T-helper 1 cell (primary cell): Measurements from ENCODE around the gene MT2A.

Experiments used
- DNase-seq, 5 donors: peaks; one replicate each; pipeline ENCODE4 v3.0.0-alpha.2; 2012 to 2020

Gene MT2A

DNA sequence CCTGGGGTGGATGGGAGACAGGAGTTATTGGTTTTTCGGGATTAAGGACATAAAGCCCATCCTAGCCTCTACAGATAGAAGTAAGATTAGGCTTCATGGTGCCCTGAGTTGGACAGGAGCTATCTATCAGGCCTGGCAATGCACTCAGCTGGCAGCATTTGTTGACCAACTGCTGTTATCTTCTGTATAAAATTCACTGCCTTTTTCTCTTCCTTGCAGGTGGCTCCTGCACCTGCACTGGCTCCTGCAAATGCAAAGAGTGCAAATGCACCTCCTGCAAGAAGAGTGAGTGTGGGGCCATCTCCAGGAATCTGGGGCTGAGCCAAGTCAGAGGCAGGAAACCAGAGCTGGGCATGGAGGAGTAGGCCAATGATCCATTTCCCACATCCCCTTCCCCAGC lies 30.7 kb downstream of the MT2A start:
- DNase-seq, result no peak

- DNase-seq, result no peak
Measured at GRCh38 chr16:56640076-56640475, 31.7 kb downstream of the MT2A start.

GRCh38 chr16:56641166-56641565 lies 32.8 kb downstream of the MT2A start:
- DNase-seq, result no peak

DNA sequence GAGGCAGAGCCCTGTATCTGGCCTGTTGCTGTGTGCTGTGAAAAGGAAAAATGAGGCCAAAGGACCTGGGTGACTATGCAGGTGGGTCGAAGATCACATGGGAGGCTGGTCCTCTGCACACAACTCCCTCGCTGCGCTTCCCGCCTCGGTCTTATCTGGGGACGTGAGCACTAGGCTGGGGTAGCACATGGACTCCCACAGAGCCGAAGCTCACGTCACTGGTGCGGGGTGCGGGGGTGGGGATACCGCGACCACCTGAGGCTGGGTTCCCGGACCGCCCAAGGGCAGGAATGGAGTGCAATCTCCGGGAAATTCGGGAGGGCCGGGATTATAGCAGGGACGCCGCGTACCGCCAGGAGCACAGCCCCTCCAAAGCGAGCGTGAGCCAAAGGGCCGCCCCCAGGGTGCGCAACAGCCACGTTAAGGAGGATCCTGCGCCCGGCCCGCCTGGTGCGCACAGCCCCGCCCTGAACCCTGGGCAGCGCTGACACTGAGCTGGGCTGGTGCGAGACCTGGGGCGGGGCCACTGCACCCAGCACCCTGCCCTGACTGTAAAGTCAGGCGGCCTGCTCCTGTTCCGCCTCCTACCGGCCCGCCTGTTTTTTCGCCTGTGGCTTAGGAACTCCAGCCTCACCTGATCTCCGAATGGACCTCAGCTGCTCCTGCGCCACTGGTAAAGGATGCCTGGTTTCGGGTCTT lies 34.8 kb downstream of the MT2A start:
- peak; percentile 47 to 84 (median 64) for DNase-seq

GRCh38 chr16:56643833-56644232 lies 35.4 kb downstream of the MT2A start:
- DNase-seq, result no peak

DNA sequence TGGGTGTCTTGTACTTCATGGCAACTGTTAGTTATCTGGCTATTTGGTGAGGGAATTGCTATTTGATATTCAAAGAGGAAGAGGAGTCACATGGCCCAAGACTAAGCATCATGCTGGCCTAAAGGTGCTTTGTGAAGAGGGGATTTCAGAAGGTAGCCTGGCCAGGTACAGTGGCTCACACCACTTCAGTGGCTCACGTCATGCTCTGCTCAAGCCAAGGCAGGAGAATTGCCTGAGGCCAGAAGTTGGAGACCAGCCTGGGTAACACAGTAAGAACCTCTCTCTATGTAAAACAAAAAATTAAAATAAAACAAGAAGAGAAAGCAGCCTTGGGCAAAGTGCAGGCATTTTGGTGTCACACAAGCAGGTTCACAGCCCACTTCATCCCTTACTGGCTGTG lies 36.9 kb downstream of the MT2A start:
- no peak for DNase-seq

GRCh38 chr16:56645838-56646237 lies 37.5 kb downstream of the MT2A start:
- no peak for DNase-seq

DNA sequence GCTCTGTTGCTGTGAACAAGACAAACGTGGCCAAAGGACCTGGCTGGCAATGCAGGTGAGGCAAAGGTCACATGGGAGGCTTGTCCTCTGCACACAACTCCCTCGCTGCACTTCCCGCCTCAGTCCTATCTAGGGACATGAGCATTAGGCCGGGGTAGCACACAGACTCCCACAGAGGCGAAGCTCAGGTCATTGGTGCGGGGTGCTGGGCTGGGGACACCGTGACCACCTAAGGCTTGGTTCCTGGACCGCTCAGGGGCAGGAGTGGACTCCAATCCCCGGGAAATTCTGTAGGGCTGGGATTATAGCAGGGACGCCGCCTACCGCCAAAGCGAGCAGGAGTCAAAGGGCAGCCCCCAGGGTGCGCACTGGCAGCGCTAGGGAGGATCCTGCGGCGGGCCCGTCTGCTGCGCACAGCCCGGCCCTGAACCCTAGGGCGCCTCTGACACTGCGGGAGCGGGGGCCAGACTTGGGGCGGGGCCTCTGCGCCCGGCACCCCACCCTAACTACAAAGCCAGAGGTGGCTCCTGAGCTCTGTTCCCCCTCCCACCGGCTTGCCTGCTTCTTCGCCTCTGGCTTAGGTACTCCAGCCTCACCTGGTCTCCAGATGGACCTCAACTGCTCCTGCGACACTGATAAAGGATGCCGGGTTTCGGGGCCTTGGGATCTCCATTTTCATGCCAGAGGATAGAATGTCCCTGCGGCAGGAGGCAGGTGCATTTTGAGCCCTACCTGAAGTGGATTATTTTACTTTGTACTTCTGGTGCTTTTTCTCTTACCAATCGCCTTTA lies 39.5 kb downstream of the MT2A start:
- no peak for DNase-seq

GRCh38 chr16:56649271-56649670 lies 40.9 kb downstream of the MT2A start:
- no peak for DNase-seq

- no peak for DNase-seq
Measured at GRCh38 chr16:56649820-56650219, 41.4 kb downstream of the MT2A start.

DNA sequence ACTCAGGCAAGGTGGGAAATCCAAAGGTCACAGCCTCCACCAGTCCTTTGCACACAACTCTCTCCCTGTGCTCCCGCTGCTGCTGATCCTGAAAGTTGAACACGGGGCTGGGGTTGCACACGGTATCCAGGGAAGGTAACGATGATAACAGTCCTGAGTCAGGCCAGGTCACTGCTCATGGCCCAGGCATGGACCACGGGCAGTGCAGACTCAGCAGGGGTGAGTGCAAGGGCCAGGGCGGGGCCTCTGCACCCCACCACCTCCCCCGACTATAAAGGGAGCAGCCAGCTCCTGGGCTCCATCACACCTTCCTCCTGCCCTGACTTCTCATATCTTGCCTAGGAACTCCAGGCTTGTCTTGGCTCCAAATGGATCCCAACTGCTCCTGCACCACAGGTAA lies 43.2 kb downstream of the MT2A start, which contains the start of gene MT1B:
Gene MT1B (plus strand): TSS at position 301 of the 400 bp plus-strand sequence. CDS start 68 bp downstream, at position 369.
- no peak for DNase-seq

GRCh38 chr16:56652600-56652999 lies 44.2 kb downstream of the MT2A start:
- no peak for DNase-seq

DNA sequence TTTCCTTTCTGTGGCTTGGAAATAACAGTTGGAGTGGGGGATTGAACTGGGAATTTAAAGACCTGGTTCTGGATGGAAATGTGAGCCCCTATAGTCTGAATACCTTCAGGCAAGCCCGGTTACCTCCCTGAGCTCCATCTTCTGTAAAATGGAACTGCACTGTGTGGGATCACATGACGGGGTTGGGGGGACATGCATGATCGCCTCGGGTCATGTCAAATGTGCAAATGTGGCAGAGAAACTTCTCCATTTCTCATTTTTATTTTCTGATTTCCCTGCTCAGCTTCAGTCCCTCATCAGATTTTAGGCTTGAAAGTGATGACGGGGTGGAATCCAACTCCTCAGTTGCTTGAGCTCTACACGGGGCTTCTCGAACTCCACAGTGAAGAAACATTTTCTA lies 44.8 kb downstream of the MT2A start:
- DNase-seq, result no peak

- DNase-seq, result peak; percentile 48 to 66 (median 62)
Measured at GRCh38 chr16:56657555-56658326, 49.4 kb downstream of the MT2A start, which contains the start of gene MT1F. MT1F (plus strand) TSS chr16:56657959; CDS start chr16:56658059, 100 bp downstream.

DNA sequence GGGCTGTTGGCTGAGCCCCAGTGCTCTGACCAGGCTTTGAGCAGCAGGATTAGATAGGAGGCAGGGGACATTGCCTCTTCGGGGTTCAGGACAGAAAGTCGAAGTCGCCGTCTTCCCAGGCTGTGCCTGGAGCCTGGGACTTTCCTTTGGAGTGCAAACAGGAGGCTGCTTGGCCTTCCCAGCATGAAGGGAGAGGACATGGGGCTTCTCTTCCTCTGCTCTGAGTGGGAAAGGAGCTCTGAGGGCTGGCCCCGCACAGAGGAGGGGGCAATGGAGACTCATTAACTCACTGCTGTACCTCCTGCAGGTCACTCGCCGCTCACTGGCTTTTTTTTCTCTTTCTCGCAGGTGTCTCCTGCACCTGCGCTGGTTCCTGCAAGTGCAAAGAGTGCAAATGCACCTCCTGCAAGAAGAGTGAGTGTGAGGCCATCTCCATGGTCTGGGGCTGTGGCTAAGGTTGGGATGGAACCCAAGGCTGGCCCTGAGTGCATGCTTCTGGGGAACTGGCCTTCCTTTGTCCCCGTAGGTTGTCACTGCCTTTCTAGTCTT lies 50.0 kb downstream of the MT2A start:
- no peak for DNase-seq
